ENCODE measurements around the gene SPDYE6.

The SPDYE6 gene

DNA sequence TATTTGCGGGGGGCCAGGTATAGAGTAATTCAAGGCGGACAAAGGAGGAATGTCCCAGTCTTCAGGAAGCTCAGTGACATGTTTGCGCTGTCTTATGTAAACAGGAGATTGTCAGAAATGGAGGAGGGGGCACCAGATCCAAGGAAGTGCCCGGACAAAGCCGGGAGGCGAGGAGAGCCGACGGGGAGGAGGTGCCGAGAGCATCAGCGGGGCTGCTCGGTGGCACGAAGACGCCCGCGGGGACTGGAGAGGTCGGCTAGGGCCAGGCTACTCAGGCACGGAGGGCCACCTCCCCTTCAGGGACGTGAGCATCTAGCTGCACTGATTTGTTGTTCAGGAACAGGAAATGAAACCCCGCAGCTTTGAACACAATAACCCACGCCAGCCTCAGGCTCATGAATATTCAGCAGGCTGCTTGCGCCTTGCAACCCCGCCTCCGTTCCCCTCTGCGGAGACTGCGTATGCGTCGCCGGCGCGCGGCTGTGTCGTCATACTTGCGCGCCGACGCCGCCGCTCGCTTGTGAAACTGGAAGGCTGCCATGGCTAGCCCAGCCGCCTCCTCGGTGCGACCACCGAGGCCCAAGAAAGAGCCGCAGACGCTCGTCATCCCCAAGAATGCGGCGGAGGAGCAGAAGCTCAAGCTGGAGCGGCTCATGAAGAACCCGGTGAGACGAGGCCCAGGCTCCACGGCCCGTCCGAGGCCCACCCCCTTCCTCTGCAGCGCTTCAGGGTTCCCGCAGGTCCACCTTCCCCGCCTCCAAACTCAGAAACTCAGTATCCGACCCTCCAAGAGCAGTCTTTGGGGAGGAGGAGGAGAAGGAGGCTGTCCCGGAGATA, 39.8 kb upstream of the SPDYE6 start, which contains the start of gene PRKRIP1:
TSS of gene PRKRIP1 (plus strand) at position 491 of the 837 bp plus-strand sequence. CDS start at position 540, 49 bp downstream.
- TF ChIP-seq, protein P1, sequence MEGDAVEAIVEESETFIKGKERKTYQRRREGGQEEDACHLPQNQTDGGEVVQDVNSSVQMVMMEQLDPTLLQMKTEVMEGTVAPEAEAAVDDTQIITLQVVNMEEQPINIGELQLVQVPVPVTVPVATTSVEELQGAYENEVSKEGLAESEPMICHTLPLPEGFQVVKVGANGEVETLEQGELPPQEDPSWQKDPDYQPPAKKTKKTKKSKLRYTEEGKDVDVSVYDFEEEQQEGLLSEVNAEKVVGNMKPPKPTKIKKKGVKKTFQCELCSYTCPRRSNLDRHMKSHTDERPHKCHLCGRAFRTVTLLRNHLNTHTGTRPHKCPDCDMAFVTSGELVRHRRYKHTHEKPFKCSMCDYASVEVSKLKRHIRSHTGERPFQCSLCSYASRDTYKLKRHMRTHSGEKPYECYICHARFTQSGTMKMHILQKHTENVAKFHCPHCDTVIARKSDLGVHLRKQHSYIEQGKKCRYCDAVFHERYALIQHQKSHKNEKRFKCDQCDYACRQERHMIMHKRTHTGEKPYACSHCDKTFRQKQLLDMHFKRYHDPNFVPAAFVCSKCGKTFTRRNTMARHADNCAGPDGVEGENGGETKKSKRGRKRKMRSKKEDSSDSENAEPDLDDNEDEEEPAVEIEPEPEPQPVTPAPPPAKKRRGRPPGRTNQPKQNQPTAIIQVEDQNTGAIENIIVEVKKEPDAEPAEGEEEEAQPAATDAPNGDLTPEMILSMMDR (conservative IDR thresholded peaks at IDR 0.05; ENCODE audit: low read length): no peak
- peak within 1 kb of the TSS; percentile 99 for H3K4me3 ChIP-seq (ENCODE audit: low read length)

DNA sequence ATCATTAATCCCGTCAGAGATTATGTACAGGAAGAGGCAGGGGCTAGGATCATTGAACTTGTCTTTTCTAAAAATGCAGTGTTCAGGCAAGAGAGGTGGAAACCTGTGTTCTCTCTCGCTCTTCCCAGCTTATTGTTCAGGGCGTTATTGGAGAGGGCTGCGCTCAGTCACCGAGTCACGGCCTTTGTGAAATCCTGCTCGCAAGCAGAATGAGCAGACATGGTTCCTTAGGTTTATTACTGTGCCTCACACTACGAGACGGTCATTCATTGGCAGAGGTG, 39.3 kb upstream of the SPDYE6 start:
- DNase-seq (ENCODE audit: low read depth): no peak
- H3K4me3 ChIP-seq (ENCODE audit: low read length): peak overlapping the region; percentile 99

More for the DNA sequence above, 39.8 kb upstream of the SPDYE6 start, which contains the start of gene PRKRIP1:
- peak; percentile 90 for DNase-seq (ENCODE audit: low read depth)

DNA sequence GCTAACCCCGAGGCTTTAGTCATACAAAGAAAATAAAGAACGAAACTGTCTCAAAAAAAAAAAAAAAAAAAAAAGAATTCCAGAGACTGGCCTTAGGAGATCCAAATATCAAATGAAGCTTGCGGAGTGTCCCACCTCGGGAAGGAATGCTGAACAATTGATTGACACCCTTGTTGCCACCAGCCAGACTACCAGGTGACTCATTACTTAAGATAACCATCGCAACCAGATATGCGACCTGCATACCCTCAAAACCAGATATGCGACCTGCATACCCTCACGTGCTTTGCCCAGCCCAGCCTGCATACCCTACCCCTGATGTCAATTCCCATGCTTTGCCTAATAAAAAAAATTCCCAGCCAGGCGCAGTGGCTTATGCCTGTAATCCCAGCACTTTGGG, 37.2 kb upstream of the SPDYE6 start:
- DNase-seq (ENCODE audit: low read depth): no peak
- no peak overlapping the region for H3K4me3 ChIP-seq (ENCODE audit: low read length)
- TF ChIP-seq, protein P1 (conservative IDR thresholded peaks at IDR 0.05; ENCODE audit: low read length): no peak

More for the DNA sequence above, 39.3 kb upstream of the SPDYE6 start:
- TF ChIP-seq, protein P1 (conservative IDR thresholded peaks at IDR 0.05; ENCODE audit: low read length): no peak

DNA sequence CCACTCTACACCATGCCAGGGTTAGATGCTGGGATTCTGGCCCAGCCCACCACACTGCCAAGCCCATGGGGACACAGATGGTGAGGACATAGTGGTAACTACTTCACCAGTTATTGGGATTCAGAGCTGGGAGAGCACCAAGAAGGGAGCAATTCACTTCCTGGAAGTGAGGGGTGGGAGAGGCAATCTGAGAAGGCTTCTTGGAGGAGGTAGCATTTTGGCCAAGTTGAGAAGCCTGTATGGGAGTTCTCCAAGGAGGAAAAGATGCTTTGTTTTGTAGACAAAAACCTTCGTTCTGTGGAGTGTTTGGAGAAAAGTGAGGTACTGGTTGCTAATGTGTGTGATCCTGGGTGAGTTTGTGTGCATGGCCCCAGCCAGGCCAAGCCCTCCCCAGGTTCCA, 36.1 kb upstream of the SPDYE6 start:
- DNase-seq (ENCODE audit: low read depth): no peak
- TF ChIP-seq, protein P1 (conservative IDR thresholded peaks at IDR 0.05; ENCODE audit: low read length): no peak
- H3K4me3 ChIP-seq (ENCODE audit: low read length): no peak overlapping the region

DNA sequence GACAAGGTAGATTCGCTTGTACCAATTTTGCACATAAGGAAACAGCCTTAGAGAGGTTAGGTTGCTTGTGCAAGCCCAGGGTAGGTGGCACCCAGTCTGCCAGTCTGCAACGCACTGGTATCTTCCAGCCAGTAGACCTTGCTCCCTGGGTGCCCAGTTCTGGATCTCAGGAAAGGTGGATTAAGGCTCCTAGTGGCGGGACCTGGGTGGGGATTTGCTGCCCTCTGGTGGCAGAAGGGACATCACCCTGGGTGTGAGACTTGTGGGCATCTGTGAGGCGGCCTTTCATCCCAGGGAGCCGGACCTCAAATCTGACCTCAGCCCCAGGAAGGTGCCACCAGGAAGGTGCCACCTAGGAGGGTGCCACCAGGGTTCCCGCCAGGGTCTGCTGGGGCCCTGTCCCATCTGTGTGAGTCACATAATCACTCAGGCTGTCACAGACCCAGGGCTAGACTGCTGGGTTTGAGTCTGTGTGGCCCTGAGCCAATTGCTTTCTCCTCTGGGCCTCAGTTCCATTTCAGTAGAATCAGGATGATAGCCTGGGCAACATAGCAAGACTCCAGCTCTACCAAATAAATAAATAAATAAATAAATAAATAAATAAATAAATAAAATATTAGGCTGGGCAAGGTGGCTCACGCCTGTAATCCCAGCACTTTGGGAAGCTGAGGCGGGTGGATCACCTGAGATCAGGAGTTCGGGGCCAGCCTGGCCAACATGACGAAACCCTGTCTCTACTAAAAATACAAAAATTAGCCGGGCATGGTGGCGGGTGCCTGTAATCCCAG, 34.6 kb upstream of the SPDYE6 start:
- TF ChIP-seq, protein P1 (conservative IDR thresholded peaks at IDR 0.05; ENCODE audit: low read length): peak; percentile 89
- no peak overlapping the region for H3K4me3 ChIP-seq (ENCODE audit: low read length)
- peak; percentile 65 for DNase-seq (ENCODE audit: low read depth)

DNA sequence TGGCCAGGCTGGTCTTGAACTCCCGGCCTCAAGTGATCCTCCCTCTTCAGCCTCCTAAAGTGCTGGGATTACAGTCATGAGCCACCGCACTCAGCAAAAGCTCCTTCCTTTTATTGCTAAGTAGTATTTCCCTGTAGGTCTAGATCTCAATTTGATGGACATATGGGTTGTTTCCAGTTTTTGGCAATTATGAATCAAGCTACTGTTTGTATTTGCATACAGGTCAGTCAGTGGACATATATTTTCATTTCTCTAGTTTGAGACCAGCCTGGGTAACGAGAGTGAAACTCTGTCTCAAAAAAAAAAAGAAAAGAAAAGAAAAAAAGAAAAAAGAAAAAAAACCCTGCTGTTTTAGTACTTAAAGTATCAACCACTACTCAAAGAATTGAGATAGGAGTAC, 33.6 kb upstream of the SPDYE6 start:
- H3K4me3 ChIP-seq (ENCODE audit: low read length): no peak overlapping the region
- no peak for DNase-seq (ENCODE audit: low read depth)
- TF ChIP-seq, protein P1 (conservative IDR thresholded peaks at IDR 0.05; ENCODE audit: low read length): no peak

Data from AG10803 (cell line).